ENCODE data around the gene UBXN7.
"Not testable (repeated sequence)": the region's sequence is repeated elsewhere in the genome, so short reads cannot be mapped to it uniquely, and the experiment has no call there.

The UBXN7 gene

DNA sequence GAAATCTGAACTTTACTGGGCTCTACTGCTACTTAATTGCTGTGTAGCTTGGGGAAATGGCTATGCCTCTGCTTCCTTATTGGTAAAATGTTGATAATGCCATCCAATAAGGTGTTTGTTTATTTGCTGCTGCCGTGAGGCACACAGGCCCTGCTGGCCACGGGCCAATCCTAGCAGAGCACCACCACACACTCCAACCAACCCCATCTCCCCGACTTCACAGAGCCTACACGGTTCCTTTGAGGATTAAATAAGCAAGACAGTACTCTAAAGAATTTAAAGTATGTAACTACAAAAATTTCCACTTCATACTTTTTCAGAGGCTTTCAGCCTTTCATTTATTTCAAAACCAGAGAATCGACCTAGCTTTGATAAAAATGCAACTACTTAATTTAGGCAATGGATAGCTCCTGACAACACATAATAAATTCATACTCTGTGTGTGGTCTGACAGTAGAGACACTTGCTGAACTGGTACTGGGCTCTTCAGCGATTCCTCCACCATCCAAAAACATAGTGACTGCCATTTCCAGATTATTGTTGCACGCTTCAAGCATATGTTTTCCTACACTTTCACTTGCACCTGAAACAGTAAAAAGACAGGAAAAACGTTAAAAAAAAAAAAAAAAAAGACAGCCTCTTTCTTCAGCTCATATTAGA, 25.3 kb downstream of the UBXN7 start:
- Histone ChIP-seq H3K9ac (ENCODE audit: insufficient read length) (no peak overlapping the region), H3K9me3 (ENCODE audit: low read depth, low read length) (no peaks in the 10 kb centered on the region; the same call in 1 of the 2 replicates), H3K27ac (peak overlapping the region; percentile 73), H3K4me3 (peak overlapping the region; percentile 2; the same call in 1 of the 2 replicates), H3K36me3 (ENCODE audit: insufficient read depth, low read length) (peaks cover 73% of the 10 kb centered on the region)
- no peak for DNase-seq (ENCODE audit: low read depth, low spot score)
- no peak for TF ChIP-seq EZH2 (IDR thresholded peaks at IDR 0.05)

GRCh38 chr3:196400331-196400730, 31.9 kb downstream of the UBXN7 start:
- Histone ChIP-seq H3K4me3 (no peak overlapping the region), H3K27ac (no peak overlapping the region), H3K9me3 (ENCODE audit: low read depth, low read length) (no peaks in the 10 kb centered on the region), H3K9ac (ENCODE audit: insufficient read length) (no peak overlapping the region), H3K36me3 (ENCODE audit: insufficient read depth, low read length) (peaks cover 69% of the 10 kb centered on the region)
- TF ChIP-seq EZH2 (IDR thresholded peaks at IDR 0.05) (no peak), FOXP2 (optimal IDR thresholded peaks at IDR 0.05; ENCODE audit: control extremely low read depth, extremely low read length, insufficient read depth) (no peak), POLR2AphosphoS5 (IDR thresholded peaks at IDR 0.05; ENCODE audit: borderline replicate concordance, low read depth, low read length) (no peak)
- no peak for DNase-seq (ENCODE audit: low read depth, low spot score)

DNA sequence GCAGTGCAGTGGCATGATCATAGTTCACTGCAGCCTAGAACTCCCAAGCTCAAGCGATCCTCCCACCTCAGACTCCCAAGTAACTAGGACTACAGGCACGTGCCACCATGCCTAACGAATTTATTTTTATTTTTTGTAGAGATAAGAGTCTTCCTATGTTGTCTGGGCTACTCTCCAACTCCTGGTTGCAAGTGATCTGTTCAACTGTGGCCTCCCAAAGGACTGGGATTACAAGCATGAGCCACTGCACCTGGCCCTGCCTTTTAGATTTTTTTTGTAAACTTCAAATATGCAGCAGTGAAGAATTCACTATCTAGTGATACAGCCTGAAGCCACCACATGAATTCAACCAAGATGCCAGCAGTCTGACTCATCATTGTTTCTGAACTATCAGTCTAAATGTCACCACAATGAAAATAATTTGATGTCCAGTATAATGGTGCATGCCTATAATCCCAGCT, 32.7 kb downstream of the UBXN7 start:
- peaks cover 69% of the 10 kb centered on the region for H3K36me3 ChIP-seq (ENCODE audit: insufficient read depth, low read length)
- no peak overlapping the region for H3K9ac ChIP-seq (ENCODE audit: insufficient read length)
- TF ChIP-seq FOXP2 (optimal IDR thresholded peaks at IDR 0.05; ENCODE audit: control extremely low read depth, extremely low read length, insufficient read depth) = no peak
- TF ChIP-seq POLR2AphosphoS5 (IDR thresholded peaks at IDR 0.05; ENCODE audit: borderline replicate concordance, low read depth, low read length) = no peak
- no peak for TF ChIP-seq EZH2 (IDR thresholded peaks at IDR 0.05)
- no peak for DNase-seq (ENCODE audit: low read depth, low spot score)
- H3K4me3 ChIP-seq = no peak overlapping the region
- no peaks in the 10 kb centered on the region for H3K9me3 ChIP-seq (ENCODE audit: low read depth, low read length)
- H3K27ac ChIP-seq = peak overlapping the region; percentile 6; the same call in 1 of the 2 replicates

- no peak for DNase-seq (ENCODE audit: low read depth, low spot score)
- TF ChIP-seq POLR2AphosphoS5 (IDR thresholded peaks at IDR 0.05; ENCODE audit: borderline replicate concordance, low read depth, low read length) (no peak), EZH2 (IDR thresholded peaks at IDR 0.05) (no peak), FOXP2 (optimal IDR thresholded peaks at IDR 0.05; ENCODE audit: control extremely low read depth, extremely low read length, insufficient read depth) (no peak)
- peaks cover 67% of the 10 kb centered on the region for H3K36me3 ChIP-seq (ENCODE audit: insufficient read depth, low read length)
- no peaks in the 10 kb centered on the region for H3K9me3 ChIP-seq (ENCODE audit: low read depth, low read length)
- no peak overlapping the region for H3K27ac ChIP-seq
- H3K4me3 ChIP-seq = no peak overlapping the region
- H3K9ac ChIP-seq (ENCODE audit: insufficient read length) = no peak overlapping the region
Observed at GRCh38 chr3:196398782-196399181, 33.4 kb downstream of the UBXN7 start.

GRCh38 chr3:196397941-196398340, 34.3 kb downstream of the UBXN7 start:
- no peak overlapping the region for H3K27ac ChIP-seq
- TF ChIP-seq POLR2AphosphoS5 (IDR thresholded peaks at IDR 0.05; ENCODE audit: borderline replicate concordance, low read depth, low read length) (no peak), EZH2 (IDR thresholded peaks at IDR 0.05) (no peak), FOXP2 (optimal IDR thresholded peaks at IDR 0.05; ENCODE audit: control extremely low read depth, extremely low read length, insufficient read depth) (no peak)
- H3K36me3 ChIP-seq (ENCODE audit: insufficient read depth, low read length) = peaks cover 66% of the 10 kb centered on the region
- H3K9me3 ChIP-seq (ENCODE audit: low read depth, low read length) = no peaks in the 10 kb centered on the region
- no peak overlapping the region for H3K9ac ChIP-seq (ENCODE audit: insufficient read length)
- no peak for DNase-seq (ENCODE audit: low read depth, low spot score)
- no peak overlapping the region for H3K4me3 ChIP-seq

DNA sequence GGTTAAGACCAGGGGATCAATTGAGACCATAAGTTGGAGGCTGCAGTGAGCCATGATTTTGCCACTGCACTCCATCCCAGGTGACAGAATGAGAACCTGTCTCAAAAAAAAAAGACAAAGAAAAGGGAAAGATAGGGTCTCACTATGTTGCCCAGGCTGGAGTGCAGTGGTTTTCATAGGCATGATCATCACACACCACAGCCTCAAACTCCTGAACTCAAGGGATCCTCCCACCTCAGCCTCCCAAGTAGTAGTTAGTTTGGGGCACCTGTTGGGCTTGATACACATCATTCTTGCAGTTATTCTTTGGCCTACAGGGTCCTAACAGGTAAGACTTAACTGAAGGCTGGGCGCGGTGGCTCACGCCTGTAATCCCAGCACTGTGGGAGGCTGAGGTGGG, 42.1 kb downstream of the UBXN7 start:
- Histone ChIP-seq H3K27ac (no peak overlapping the region), H3K4me3 (no peak overlapping the region), H3K9me3 (ENCODE audit: low read depth, low read length) (no peaks in the 10 kb centered on the region), H3K9ac (ENCODE audit: insufficient read length) (no peak overlapping the region), H3K36me3 (ENCODE audit: insufficient read depth, low read length) (peaks cover 65% of the 10 kb centered on the region)
- TF ChIP-seq POLR2AphosphoS5 (IDR thresholded peaks at IDR 0.05; ENCODE audit: borderline replicate concordance, low read depth, low read length) (no peak), FOXP2 (optimal IDR thresholded peaks at IDR 0.05; ENCODE audit: control extremely low read depth, extremely low read length, insufficient read depth) (no peak), EZH2 (IDR thresholded peaks at IDR 0.05) (no peak)
- no peak for DNase-seq (ENCODE audit: low read depth, low spot score)

- Histone ChIP-seq H3K9me3 (ENCODE audit: low read depth, low read length) (no peaks in the 10 kb centered on the region), H3K36me3 (ENCODE audit: insufficient read depth, low read length) (peaks cover 59% of the 10 kb centered on the region), H3K9ac (ENCODE audit: insufficient read length) (no peak overlapping the region), H3K27ac (no peak overlapping the region), H3K4me3 (no peak overlapping the region)
- TF ChIP-seq POLR2AphosphoS5 (IDR thresholded peaks at IDR 0.05; ENCODE audit: borderline replicate concordance, low read depth, low read length) (no peak), FOXP2 (optimal IDR thresholded peaks at IDR 0.05; ENCODE audit: control extremely low read depth, extremely low read length, insufficient read depth) (no peak), EZH2 (IDR thresholded peaks at IDR 0.05) (no peak)
- no peak for DNase-seq (ENCODE audit: low read depth, low spot score)
Observed at GRCh38 chr3:196388956-196389355, 43.3 kb downstream of the UBXN7 start.

DNA sequence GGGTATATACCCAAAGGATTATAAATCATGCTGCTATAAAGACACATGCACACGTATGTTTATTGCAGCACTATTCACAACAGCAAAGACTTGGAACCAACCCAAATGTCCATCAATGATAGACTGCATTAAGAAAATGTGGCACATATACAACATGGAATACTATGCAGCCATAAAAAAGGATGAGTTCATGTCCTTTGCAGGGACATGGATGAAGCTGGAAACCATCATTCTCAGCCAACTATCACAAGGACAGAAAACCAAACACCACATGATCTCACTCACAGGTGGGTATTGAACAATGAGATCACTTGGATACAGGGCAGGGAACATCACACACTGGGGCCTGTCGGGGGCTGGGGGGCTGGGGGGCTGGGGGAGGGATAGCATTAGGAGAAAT, 44.3 kb downstream of the UBXN7 start:
- H3K36me3 ChIP-seq (ENCODE audit: insufficient read depth, low read length) = peaks cover 51% of the 10 kb centered on the region

GRCh38 chr3:196386797-196387196, 45.4 kb downstream of the UBXN7 start:
- peaks cover 43% of the 10 kb centered on the region for H3K36me3 ChIP-seq (ENCODE audit: insufficient read depth, low read length)

More for the DNA sequence above, 44.3 kb downstream of the UBXN7 start:
- DNase-seq (ENCODE audit: low read depth, low spot score); H3K9ac ChIP-seq (ENCODE audit: insufficient read length); H3K9me3 ChIP-seq (ENCODE audit: low read depth, low read length); H3K4me3 ChIP-seq; H3K27ac ChIP-seq: not testable (repeated sequence)

GRCh38 chr3:196386034-196386433, 46.2 kb downstream of the UBXN7 start:
- H3K9me3 ChIP-seq (ENCODE audit: low read depth, low read length); H3K27ac ChIP-seq; H3K4me3 ChIP-seq; H3K9ac ChIP-seq (ENCODE audit: insufficient read length); DNase-seq (ENCODE audit: low read depth, low spot score): not testable (repeated sequence)
- H3K36me3 ChIP-seq (ENCODE audit: insufficient read depth, low read length) = peaks cover 42% of the 10 kb centered on the region

More at GRCh38 chr3:196386797-196387196, 45.4 kb downstream of the UBXN7 start:
- H3K9ac ChIP-seq (ENCODE audit: insufficient read length); H3K4me3 ChIP-seq; H3K27ac ChIP-seq; H3K9me3 ChIP-seq (ENCODE audit: low read depth, low read length); DNase-seq (ENCODE audit: low read depth, low spot score): not testable (repeated sequence)

DNA sequence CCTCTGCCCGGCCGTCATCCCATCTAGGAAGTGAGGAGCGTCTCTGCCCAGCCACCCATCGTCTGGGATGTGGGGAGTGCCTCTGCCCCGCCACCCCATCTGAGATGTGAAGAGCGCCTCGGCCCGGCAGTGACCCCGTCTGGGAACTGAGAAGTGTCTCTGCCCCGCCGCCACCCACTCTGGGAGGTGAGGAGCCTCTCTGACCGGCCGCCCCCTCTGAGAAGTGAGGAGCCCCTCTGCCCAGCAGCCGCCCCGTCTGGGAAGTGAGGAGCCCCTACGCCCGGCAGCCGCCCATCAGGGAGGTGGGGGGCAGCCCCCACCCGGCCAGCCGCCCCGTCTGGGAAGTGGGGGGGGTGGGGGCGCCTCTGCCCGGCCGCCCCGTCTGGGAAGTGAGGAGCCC, 46.8 kb downstream of the UBXN7 start:
- not testable (repeated sequence) for H3K9ac ChIP-seq (ENCODE audit: insufficient read length); H3K27ac ChIP-seq; H3K9me3 ChIP-seq (ENCODE audit: low read depth, low read length); H3K4me3 ChIP-seq; DNase-seq (ENCODE audit: low read depth, low spot score)
- H3K36me3 ChIP-seq (ENCODE audit: insufficient read depth, low read length) = peaks cover 42% of the 10 kb centered on the region

Measured in SK-N-MC (cell line).